ENCODE results near the gene CNOT4.
A peak's percentile ranks its signal among the peaks of the same experiment; 100 is the strongest.

CNOT4 gene

GRCh38 chr7:135361788-135362187 is 148.1 kb downstream of the CNOT4 start:
- Histone ChIP-seq H3K23ac (ENCODE audit: low read length) (no peak overlapping the region), H3K18ac (ENCODE audit: low read length) (no peak overlapping the region), H2BK12ac (ENCODE audit: low read length) (no peak overlapping the region), H3K4me3 (ENCODE audit: low read depth, low read length) (no peak overlapping the region), H3K27me3 (ENCODE audit: insufficient read depth, low read length) (no peaks in the 10 kb centered on the region), H2AFZ (ENCODE audit: insufficient read depth, low read length, poor library complexity) (no peak overlapping the region), H3K4me1 (ENCODE audit: control insufficient read depth in 1 of 2, insufficient read depth in 2 of 2, low read length in 2 of 2) (no peaks in the 10 kb centered on the region), H3K9ac (ENCODE audit: low read length) (no peak overlapping the region), H2AK5ac (ENCODE audit: low read length) (no peak overlapping the region), H2BK5ac (ENCODE audit: low read depth, low read length, poor library complexity) (no peak overlapping the region), H2BK120ac (ENCODE audit: insufficient read depth, low read length, poor library complexity) (no peak overlapping the region), H3K79me1 (ENCODE audit: low read length) (no peaks in the 10 kb centered on the region), H4K12ac (ENCODE audit: low read depth, low read length) (no peak overlapping the region), H3K79me2 (ENCODE audit: control insufficient read depth, insufficient read depth, low read length, poor library complexity) (no peaks in the 10 kb centered on the region), H3K27ac (ENCODE audit: low read depth, low read length) (no peak overlapping the region), H4K8ac (ENCODE audit: low read depth, low read length) (no peak overlapping the region), H3K36me3 (ENCODE audit: control insufficient read depth in 1 of 2, insufficient read depth in 2 of 2, low read length in 2 of 2) (peaks cover 7 to 8% of the 10 kb centered on the region in 2 experiments), H4K91ac (ENCODE audit: low read depth, low read length) (no peak overlapping the region), H3K9me3 (ENCODE audit: insufficient read depth, low read depth, low read length) (no peaks in the 10 kb centered on the region), H3K4me2 (ENCODE audit: low read length) (no peak overlapping the region), H3K4ac (ENCODE audit: low read depth, low read length) (no peak overlapping the region), H3K14ac (ENCODE audit: low read length) (no peak overlapping the region)
- no peak for DNase-seq
- whole genome bisulfite sequencing (ENCODE audit: extremely low coverage, insufficient coverage, insufficient read length), result no CpG with 5 or more reads among the region's 5 CpGs

- H3K18ac ChIP-seq (ENCODE audit: low read length), result no peak overlapping the region
- no peak overlapping the region for H3K4me3 ChIP-seq (ENCODE audit: low read depth, low read length)
- H2BK120ac ChIP-seq (ENCODE audit: insufficient read depth, low read length, poor library complexity), result no peak overlapping the region
- no peak overlapping the region for H2AK5ac ChIP-seq (ENCODE audit: low read length)
- H3K36me3 ChIP-seq (ENCODE audit: control insufficient read depth in 1 of 2, insufficient read depth in 2 of 2, low read length in 2 of 2), result peaks cover 7 to 8% of the 10 kb centered on the region in 2 experiments
- H4K8ac ChIP-seq (ENCODE audit: low read depth, low read length), result no peak overlapping the region
- H3K9ac ChIP-seq (ENCODE audit: low read length), result no peak overlapping the region
- no peak overlapping the region for H2BK5ac ChIP-seq (ENCODE audit: low read depth, low read length, poor library complexity)
- H3K4me2 ChIP-seq (ENCODE audit: low read length), result no peak overlapping the region
- no peak overlapping the region for H3K14ac ChIP-seq (ENCODE audit: low read length)
- no peaks in the 10 kb centered on the region for H3K9me3 ChIP-seq (ENCODE audit: insufficient read depth, low read depth, low read length)
- no peak for DNase-seq
- no peak overlapping the region for H4K12ac ChIP-seq (ENCODE audit: low read depth, low read length)
- H3K4me1 ChIP-seq (ENCODE audit: control insufficient read depth in 1 of 2, insufficient read depth in 2 of 2, low read length in 2 of 2), result no peaks in the 10 kb centered on the region
- H3K23ac ChIP-seq (ENCODE audit: low read length), result no peak overlapping the region
- no peak overlapping the region for H4K91ac ChIP-seq (ENCODE audit: low read depth, low read length)
- H3K79me2 ChIP-seq (ENCODE audit: control insufficient read depth, insufficient read depth, low read length, poor library complexity), result no peaks in the 10 kb centered on the region
- no peak overlapping the region for H2BK12ac ChIP-seq (ENCODE audit: low read length)
- H3K27me3 ChIP-seq (ENCODE audit: insufficient read depth, low read length), result no peaks in the 10 kb centered on the region
- WGBS (ENCODE audit: extremely low coverage, insufficient coverage, insufficient read length), result no CpG with 5 or more reads among the region's 5 CpGs
- H3K27ac ChIP-seq (ENCODE audit: low read depth, low read length), result no peak overlapping the region
- no peak overlapping the region for H3K4ac ChIP-seq (ENCODE audit: low read depth, low read length)
- H3K79me1 ChIP-seq (ENCODE audit: low read length), result no peaks in the 10 kb centered on the region
- no peak overlapping the region for H2AFZ ChIP-seq (ENCODE audit: insufficient read depth, low read length, poor library complexity)
Measured at GRCh38 chr7:135359615-135360014, 150.3 kb downstream of the CNOT4 start.

- Histone ChIP-seq H3K9me3 (ENCODE audit: insufficient read depth, low read depth, low read length) (no peaks in the 10 kb centered on the region), H3K9ac (ENCODE audit: low read length) (no peak overlapping the region), H3K4ac (ENCODE audit: low read depth, low read length) (no peak overlapping the region), H3K18ac (ENCODE audit: low read length) (no peak overlapping the region), H4K12ac (ENCODE audit: low read depth, low read length) (no peak overlapping the region), H2BK120ac (ENCODE audit: insufficient read depth, low read length, poor library complexity) (no peak overlapping the region), H2BK12ac (ENCODE audit: low read length) (no peak overlapping the region), H2BK5ac (ENCODE audit: low read depth, low read length, poor library complexity) (no peak overlapping the region), H3K36me3 (ENCODE audit: control insufficient read depth in 1 of 2, insufficient read depth in 2 of 2, low read length in 2 of 2) (no peaks in the 10 kb centered on the region), H2AFZ (ENCODE audit: insufficient read depth, low read length, poor library complexity) (no peak overlapping the region), H3K23ac (ENCODE audit: low read length) (no peak overlapping the region), H4K91ac (ENCODE audit: low read depth, low read length) (no peak overlapping the region), H3K4me2 (ENCODE audit: low read length) (no peak overlapping the region), H3K27ac (ENCODE audit: low read depth, low read length) (no peak overlapping the region), H3K79me1 (ENCODE audit: low read length) (no peaks in the 10 kb centered on the region), H3K4me1 (ENCODE audit: control insufficient read depth in 1 of 2, insufficient read depth in 2 of 2, low read length in 2 of 2) (no peaks in the 10 kb centered on the region), H2AK5ac (ENCODE audit: low read length) (no peak overlapping the region), H3K27me3 (ENCODE audit: insufficient read depth, low read length) (no peaks in the 10 kb centered on the region), H4K8ac (ENCODE audit: low read depth, low read length) (no peak overlapping the region), H3K79me2 (ENCODE audit: control insufficient read depth, insufficient read depth, low read length, poor library complexity) (no peaks in the 10 kb centered on the region), H3K4me3 (ENCODE audit: low read depth, low read length) (no peak overlapping the region), H3K14ac (ENCODE audit: low read length) (no peak overlapping the region)
- DNase-seq, result peak; percentile 15 to 65
- WGBS (ENCODE audit: extremely low coverage, insufficient coverage, insufficient read length), result no CpG with 5 or more reads among the region's 4 CpGs
Measured at GRCh38 chr7:135355377-135356048, 154.4 kb downstream of the CNOT4 start.

GRCh38 chr7:135353832-135354231 is 156.1 kb downstream of the CNOT4 start:
- H2AFZ ChIP-seq (ENCODE audit: insufficient read depth, low read length, poor library complexity), result no peak overlapping the region
- H3K18ac ChIP-seq (ENCODE audit: low read length), result no peak overlapping the region
- no peak overlapping the region for H4K12ac ChIP-seq (ENCODE audit: low read depth, low read length)
- H3K9me3 ChIP-seq (ENCODE audit: insufficient read depth, low read depth, low read length), result no peaks in the 10 kb centered on the region
- no peak overlapping the region for H3K9ac ChIP-seq (ENCODE audit: low read length)
- no peak overlapping the region for H2BK12ac ChIP-seq (ENCODE audit: low read length)
- H3K36me3 ChIP-seq (ENCODE audit: control insufficient read depth in 1 of 2, insufficient read depth in 2 of 2, low read length in 2 of 2), result no peaks in the 10 kb centered on the region
- H3K14ac ChIP-seq (ENCODE audit: low read length), result no peak overlapping the region
- H3K27me3 ChIP-seq (ENCODE audit: insufficient read depth, low read length), result no peaks in the 10 kb centered on the region
- DNase-seq, result peak; percentile 32 to 53
- H2BK120ac ChIP-seq (ENCODE audit: insufficient read depth, low read length, poor library complexity), result no peak overlapping the region
- H3K23ac ChIP-seq (ENCODE audit: low read length), result no peak overlapping the region
- H4K8ac ChIP-seq (ENCODE audit: low read depth, low read length), result no peak overlapping the region
- no peaks in the 10 kb centered on the region for H3K79me2 ChIP-seq (ENCODE audit: control insufficient read depth, insufficient read depth, low read length, poor library complexity)
- no peak overlapping the region for H2AK5ac ChIP-seq (ENCODE audit: low read length)
- no CpG with 5 or more reads among the region's 3 CpGs for WGBS (ENCODE audit: extremely low coverage, insufficient coverage, insufficient read length)
- no peak overlapping the region for H3K4me2 ChIP-seq (ENCODE audit: low read length)
- H3K4ac ChIP-seq (ENCODE audit: low read depth, low read length), result no peak overlapping the region
- H3K27ac ChIP-seq (ENCODE audit: low read depth, low read length), result no peak overlapping the region
- H3K4me1 ChIP-seq (ENCODE audit: control insufficient read depth in 1 of 2, insufficient read depth in 2 of 2, low read length in 2 of 2), result no peaks in the 10 kb centered on the region
- no peak overlapping the region for H2BK5ac ChIP-seq (ENCODE audit: low read depth, low read length, poor library complexity)
- no peak overlapping the region for H3K4me3 ChIP-seq (ENCODE audit: low read depth, low read length)
- no peak overlapping the region for H4K91ac ChIP-seq (ENCODE audit: low read depth, low read length)
- H3K79me1 ChIP-seq (ENCODE audit: low read length), result no peaks in the 10 kb centered on the region

Data from trophoblast cell (in vitro differentiated cells and primary cell).